SK-MEL-5 (cell line): ENCODE data around the gene TPSD1. TPM values are rescaled to one million over a fixed set of nuclear protein-coding genes. Genes with fewer than 3 reads are reported as not detected.
"Not testable (repeated sequence)": the region's sequence is repeated elsewhere in the genome, so short reads cannot be mapped to it uniquely, and the experiment has no call there.

Experiments
- DNase-seq: peaks from one replicate; pipeline ENCODE4 v3.0.0-alpha.2; 2016; ENCODE audit warnings: low read depth, low spot score
- in situ Hi-C: cut with HindIII; loops from 2 replicates; pipeline ENCODE4 v1.10.0; 2016; ENCODE audit warnings: low sequenced_read_pairs, high pct_unique_total_duplicates, low pct_unique_long_range_greater_than_20kb
- total RNA-seq: library from RNA; depleted of rRNA; stranded (reverse); fragments of >200 nt; shearing (Covaris generic); gene quantifications from 2 replicates; pipeline ENCODE4 v1.2.3, GENCODE V29; 2014

The TPSD1 gene
- total RNA-seq, 1 experiment from 2014 or later: not detected

- in situ Hi-C loops: no loop called here
- DNase-seq: no peak
These were observed 30.7 kb downstream of the TPSD1 start for GRCh38 chr16:1286513-1287094.

- in situ Hi-C loops: no loop called here
- DNase-seq: no peak
These were observed 32.3 kb downstream of the TPSD1 start for GRCh38 chr16:1287982-1288670.

GRCh38 chr16:1288813-1289476 lies 33.1 kb downstream of the TPSD1 start:
- in situ Hi-C loops: no loop called here

GRCh38 chr16:1289477-1289866 lies 33.6 kb downstream of the TPSD1 start:
- in situ Hi-C loops: no loop called here

More at GRCh38 chr16:1288813-1289476, 33.1 kb downstream of the TPSD1 start:
- DNase-seq: no peak

GRCh38 chr16:1290063-1290501 lies 34.2 kb downstream of the TPSD1 start:
- no peak for DNase-seq
- in situ Hi-C loops: no loop called here

More at GRCh38 chr16:1289477-1289866, 33.6 kb downstream of the TPSD1 start:
- no peak for DNase-seq

GRCh38 chr16:1290860-1291575 lies 35.1 kb downstream of the TPSD1 start:
- no peak for DNase-seq
- in situ Hi-C loops: no loop called here

- in situ Hi-C loops: no loop called here
These were observed 35.7 kb downstream of the TPSD1 start for GRCh38 chr16:1291576-1291974.

GRCh38 chr16:1292208-1292607 lies 36.3 kb downstream of the TPSD1 start:
- in situ Hi-C loops: not testable (repeated sequence)

More at GRCh38 chr16:1291576-1291974, 35.7 kb downstream of the TPSD1 start:
- DNase-seq: no peak

GRCh38 chr16:1292808-1293207 lies 36.9 kb downstream of the TPSD1 start:
- in situ Hi-C loops, DNase-seq: not testable (repeated sequence)

More at GRCh38 chr16:1292208-1292607, 36.3 kb downstream of the TPSD1 start:
- DNase-seq: not testable (repeated sequence)

GRCh38 chr16:1293921-1294656 lies 38.2 kb downstream of the TPSD1 start:
- in situ Hi-C loops: no loop called here
- DNase-seq: no peak

- in situ Hi-C loops: no loop called here
- no peak for DNase-seq
These were observed 39.6 kb downstream of the TPSD1 start for GRCh38 chr16:1295465-1295864.

- DNase-seq, in situ Hi-C loops: not testable (repeated sequence)
These were observed 40.8 kb downstream of the TPSD1 start for GRCh38 chr16:1296688-1297017.

GRCh38 chr16:1297018-1297696 lies 41.3 kb downstream of the TPSD1 start:
- peak; percentile 41 for DNase-seq
- in situ Hi-C loops: no loop called here

- in situ Hi-C loops: no loop called here
- DNase-seq: no peak
These were observed 42.5 kb downstream of the TPSD1 start for GRCh38 chr16:1298406-1298805.

- in situ Hi-C loops: no loop called here
- no peak for DNase-seq
These were observed 43.4 kb downstream of the TPSD1 start for GRCh38 chr16:1299012-1299867.

- DNase-seq: no peak
- in situ Hi-C loops: no loop called here
These were observed 44.0 kb downstream of the TPSD1 start for GRCh38 chr16:1299868-1300203.
